ENCODE measurements around the gene NDUFV2.

The NDUFV2 gene

DNA sequence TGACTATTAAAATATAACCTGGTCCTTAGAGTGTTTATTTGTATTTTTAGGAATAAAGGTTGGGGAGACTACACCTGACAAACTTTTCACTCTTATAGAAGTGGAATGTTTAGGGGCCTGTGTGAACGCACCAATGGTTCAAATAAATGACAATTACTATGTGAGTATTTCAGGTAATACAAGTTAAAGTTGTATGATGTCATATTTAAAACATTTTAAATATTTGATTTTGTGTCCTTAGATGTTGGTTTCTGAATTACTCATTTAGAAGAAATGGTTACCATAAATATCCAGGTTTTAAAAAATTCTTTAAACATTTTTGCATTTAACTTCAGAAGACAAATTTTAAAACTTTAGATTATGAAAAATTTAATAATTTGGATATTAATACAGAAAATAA is 22.3 kb downstream of the NDUFV2 start:
- no peak for DNase-seq

DNA sequence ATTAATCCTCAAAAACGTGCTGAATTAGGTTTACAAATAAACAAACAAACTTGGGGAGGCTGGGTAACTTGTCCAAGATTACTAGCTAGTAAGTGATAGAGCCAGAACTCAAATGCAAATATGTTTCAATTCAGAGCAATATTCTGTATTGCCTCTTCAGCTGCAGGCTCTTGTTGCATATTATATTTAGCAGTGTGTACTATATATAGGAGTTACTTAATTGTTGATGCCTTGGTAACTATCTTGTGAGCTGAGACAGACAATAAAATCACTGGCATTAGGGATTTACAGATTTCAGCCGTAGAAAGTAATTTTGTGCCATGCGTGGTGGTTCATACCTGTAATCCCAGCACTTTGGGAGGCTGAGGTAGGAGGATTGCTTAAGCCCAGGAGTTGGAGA is 23.8 kb downstream of the NDUFV2 start:
- DNase-seq: no peak

DNA sequence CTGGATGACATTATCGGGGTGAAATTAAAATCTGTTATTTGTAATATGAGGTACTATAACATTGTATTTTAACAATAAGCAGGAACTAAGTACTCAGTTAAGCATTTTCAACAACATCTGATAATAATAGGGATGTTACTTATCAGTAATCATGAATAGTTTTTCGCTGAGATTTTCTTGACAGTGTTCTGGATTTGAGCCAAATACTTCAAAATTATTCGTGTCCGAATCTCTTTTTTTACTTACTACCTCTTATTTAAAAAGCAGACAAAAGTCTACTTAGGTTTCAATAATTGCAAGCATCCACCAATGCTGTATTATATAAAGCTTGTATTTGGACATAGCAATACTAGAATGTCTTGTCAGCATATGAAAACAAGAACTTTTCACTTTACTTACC is 27.7 kb downstream of the NDUFV2 start:
- DNase-seq: no peak

DNA sequence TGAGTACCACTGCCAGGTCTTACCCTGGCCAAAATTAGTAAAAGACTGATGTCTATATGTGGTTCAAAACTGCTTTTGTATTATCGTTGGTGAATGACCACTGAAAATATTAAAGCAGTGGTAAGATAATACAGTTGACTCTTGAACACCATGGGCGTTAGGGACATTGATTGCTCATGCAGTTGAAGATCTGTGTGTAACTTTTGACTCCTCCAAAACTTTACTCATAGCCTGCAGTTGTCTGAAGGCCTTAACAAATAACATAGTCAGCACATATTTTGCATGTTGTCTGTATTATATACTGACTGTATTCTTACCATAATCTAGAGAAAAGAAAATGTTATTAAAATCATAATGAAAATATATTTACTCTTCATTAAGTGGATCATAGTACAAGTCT is 28.3 kb downstream of the NDUFV2 start:
- no peak for DNase-seq

DNA sequence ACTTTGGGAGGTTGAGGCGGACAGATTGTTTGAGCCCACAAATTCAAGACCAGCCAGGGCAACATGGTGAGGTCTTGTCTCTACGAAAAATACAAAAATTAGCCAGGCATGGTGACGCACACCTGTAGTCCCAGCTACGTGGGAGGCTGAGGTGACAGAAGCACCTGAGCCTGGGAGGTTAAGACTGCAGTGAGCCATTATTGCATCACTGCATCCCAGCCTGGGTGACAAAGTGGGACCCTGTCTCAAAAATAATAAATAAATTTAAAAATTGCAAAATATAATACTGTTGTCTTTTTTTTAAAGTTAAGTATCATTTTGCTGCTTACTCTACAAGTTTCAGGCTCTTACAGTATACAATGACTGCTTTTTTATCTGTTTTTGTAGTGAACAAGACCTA is 30.1 kb downstream of the NDUFV2 start:
- DNase-seq: no peak

DNA sequence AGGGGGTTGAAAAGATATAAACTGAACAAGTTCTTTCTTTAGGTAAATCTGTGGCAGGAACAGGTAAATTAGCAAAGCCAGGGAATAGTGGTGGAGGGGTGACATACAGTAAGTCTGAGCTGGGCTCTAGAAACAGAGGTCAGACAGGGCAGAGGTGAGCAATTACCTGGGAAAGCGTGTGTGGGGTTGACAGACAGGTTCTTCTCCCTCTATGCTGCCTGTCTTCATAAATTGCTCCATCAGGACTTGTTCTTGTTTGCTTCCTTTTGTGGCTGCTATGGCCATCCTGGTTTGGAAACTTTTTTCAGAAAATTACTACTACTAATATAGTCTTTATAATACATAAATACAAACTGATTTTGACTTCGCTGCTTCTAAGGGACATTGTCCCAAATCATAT is 30.7 kb downstream of the NDUFV2 start:
- no peak for DNase-seq

DNA sequence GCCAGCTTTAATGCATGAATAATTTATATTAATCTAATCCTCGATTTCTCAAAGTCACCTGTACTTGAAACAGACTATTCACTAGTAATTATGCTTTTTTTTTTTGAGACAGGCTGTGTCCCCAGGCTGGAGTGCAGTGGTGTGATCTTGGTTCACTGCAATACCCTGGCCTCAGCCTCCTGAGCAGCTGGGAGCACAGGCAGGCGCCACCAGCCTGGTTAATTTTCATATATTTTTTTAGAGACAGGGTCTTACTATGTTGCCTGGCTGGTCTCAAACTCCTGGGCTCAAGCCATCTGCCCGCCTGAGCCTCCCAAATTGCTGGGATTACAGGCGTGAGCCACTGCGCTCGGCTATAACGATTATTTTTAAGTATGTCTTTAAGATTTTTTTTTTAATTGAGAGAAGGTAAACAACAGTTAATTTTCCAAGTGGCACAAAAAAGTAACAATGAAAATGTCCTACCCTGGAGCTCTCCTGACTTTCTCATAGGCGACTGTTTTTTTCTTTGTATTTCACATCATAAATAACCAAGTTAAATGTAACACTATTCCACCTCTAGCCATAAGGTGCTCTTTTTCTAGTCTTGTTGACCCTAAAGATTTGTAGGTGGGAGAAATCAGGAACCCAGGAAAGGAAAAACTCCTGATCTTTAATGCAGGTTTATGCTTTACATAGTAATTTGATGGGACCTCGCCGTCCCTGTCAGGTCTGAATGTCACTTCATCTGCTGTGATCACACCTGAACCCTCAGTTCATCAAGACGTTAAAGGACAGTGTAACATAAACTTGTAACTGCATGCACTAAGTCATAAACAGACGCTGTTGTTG is 32.8 kb downstream of the NDUFV2 start:
- no peak for DNase-seq

DNA sequence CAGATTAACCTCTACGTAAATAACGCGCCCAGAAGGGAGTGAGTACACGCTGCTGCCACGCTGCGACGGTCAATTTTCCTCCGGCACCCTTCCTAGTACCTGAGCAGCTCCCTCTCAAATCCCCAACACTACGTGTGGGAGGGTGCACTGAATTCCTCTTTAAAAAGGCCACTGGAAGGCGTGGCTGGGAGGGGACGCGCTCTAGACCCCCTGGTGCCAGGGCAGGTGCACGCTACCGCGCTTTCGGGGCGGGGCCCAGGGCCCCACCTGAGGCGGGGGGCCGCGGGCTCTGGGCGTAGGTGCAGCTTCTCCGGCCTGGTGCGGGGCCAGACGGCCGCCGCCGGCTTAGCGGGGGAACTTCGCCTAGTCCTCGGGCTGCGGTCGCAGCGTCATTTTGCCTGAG is 33.4 kb downstream of the NDUFV2 start:
- no peak for DNase-seq

DNA sequence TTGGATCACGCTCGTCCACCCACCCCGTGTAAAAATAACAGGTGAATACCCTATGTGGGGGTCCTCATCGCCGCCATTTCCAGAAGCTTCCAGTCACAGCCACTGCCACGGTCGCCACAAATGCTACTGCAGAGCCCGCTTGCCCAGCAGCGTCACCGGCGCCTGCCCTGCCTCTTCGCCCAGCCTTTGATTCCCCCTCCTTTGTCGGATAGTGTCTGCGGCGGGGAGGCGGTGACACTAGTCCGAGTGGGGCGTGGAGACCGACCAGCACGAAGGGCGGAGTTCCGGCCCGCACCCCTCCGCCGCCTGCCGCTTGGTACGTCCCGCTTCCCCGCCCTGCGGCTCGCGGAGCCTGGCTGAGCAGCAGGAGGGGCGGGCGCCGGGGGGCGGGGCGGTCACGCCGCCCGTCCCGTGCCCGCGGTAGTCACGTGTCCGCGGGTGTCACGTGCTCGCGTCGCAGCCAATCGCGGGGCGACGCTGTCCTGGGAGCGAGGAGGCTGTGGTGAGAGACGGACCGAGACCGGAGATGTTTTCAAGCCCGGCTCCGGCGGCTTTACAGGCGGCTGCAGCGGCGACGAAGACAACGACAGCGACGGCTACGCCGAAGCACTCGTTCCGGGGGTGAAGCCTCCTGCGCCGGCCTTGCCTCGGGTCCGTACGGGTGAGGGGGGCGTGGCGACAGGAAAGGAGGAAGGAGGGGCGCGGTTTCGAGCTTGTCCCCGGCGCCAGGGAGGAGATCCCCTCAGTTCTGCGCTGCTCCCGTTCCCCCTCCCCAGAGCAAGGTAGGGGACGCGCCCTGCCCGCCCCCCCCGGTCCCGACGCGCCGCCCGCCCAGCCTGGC is 34.0 kb downstream of the NDUFV2 start, which contains the start of gene ANKRD12:
Gene ANKRD12, plus strand, starts transcription at position 467 of the 841 bp plus-strand sequence. CDS start 45,652 bp downstream, outside the sequence.
- DNase-seq: peak; percentile 97

DNA sequence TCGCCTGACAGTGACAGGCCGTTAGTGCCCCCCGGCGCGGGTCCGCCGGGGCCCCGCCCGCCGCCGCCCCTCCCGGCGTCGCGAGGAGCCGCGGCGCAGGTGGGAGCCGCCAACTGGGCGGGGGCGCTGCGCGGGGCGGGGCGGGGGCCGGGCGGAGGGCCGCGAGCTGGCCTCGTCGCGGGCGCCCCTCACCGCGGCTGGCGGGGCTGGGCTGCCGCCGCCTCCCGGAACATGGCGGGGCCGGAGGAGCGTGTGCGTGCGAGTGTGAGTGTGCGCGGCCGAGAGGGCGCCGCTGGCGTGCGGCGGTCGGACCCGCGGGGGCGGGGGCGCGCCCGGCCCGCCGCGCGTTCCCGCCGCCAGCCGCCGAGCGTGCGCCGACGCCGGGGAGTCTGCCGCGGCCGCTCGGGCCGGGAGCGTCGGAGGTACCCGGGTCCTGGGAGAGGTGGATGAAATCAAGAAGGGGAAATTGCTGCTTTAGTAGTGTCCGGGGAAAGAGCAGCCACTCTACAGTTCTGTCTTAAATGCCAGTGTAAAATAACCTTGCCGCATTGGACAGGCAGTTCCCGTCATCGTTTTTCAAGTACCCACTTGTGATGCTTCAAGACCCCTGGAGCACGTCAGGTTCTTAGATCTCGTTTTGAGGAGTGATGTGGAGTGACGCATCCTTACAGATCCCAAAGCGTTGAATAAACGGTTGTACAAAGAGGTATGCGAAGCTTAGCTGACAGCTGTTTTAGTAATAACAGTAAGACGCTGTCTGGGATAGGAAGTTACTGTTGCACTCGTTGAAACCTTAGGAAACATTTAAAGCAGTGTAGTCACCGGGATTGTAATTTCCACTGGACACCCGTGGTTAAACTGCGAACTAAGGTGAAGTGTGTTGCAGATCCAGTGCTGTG is 34.9 kb downstream of the NDUFV2 start:
- DNase-seq: peak; percentile 70 to 72

DNA sequence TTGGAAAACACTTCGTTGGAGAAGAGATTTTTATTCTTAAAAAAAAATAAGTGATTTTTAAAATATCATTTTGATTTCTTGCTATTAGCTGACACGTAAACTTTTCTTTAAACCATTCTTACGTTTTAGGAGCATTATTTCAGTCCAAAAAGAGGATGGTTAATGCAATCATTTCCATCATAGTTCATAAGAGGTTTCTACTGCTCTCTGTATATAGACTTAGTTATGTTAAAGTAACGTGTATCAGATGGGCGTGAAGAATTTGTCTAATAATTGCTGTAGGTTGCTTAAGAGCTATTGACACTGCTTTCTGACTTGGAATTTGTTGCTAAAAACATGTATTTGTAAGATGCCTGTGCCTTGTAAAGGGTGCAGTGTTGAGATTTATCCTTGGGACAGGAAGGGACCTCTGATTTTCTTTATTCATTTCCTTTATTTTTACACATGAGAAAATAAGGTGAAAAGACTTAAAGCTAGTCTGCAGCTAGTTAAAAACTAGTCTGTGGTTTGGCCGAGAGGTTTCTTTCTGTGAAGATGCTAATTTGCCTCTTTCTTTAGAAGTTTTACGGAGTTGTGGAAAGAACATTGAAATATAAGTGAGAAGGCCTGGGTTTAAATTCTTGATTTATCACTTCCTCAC is 37.0 kb downstream of the NDUFV2 start:
- DNase-seq: no peak

DNA sequence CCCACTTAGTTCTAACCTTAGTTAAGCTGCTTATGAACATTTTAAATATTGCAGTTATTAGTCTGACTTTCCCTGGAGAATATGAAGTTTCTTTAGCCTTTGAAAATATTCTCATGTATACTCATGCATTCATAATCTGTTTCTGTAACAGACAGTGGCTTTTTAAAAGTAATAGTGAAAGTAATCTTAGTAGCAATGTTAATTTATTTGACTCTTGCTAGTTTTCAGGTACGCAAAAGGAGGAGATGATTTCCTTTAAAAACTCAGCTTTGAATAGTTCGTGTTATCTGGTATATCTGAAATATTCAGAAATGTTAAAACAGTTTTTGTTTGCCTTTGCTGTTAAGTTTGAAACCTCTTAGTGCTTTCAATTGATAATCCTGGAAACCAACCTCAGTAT is 37.9 kb downstream of the NDUFV2 start:
- DNase-seq: no peak

DNA sequence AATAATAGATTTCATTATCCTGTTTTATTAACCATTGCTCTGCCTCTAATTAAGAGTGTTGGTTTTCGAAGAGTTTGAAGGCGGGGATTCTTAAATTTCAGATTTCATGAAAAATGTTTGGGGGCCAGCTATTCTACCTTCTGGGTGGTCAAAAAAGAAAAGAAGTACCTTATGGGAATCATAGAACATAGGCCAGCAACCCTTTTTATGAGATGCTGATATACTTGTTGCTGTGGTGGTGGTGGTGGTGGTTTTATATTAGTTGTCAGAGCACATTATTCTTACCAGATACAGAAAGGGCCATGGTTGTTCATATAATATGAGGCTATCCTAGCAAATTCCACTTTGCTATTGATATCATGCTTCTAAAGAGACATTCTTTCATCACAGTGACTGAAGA is 38.5 kb downstream of the NDUFV2 start:
- DNase-seq: no peak

DNA sequence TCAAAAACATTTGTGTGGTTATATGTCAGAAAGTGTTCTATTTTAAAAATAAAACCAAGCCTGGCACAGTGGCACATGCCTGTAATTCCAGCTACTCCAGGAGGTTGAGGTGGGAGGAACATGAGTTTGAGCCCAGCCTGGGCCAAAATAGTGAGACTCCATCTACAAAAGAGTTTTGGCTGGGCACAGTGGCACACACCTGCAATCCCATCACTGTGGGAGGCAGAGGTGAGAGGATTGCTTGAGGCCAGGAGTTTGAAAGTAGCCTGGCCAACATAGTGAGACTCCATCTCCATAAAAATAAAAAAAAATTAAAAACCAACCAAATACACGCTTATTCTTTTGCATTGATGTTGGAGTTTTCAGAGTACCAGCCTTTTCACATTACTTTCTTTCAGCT is 43.7 kb downstream of the NDUFV2 start:
- no peak for DNase-seq

DNA sequence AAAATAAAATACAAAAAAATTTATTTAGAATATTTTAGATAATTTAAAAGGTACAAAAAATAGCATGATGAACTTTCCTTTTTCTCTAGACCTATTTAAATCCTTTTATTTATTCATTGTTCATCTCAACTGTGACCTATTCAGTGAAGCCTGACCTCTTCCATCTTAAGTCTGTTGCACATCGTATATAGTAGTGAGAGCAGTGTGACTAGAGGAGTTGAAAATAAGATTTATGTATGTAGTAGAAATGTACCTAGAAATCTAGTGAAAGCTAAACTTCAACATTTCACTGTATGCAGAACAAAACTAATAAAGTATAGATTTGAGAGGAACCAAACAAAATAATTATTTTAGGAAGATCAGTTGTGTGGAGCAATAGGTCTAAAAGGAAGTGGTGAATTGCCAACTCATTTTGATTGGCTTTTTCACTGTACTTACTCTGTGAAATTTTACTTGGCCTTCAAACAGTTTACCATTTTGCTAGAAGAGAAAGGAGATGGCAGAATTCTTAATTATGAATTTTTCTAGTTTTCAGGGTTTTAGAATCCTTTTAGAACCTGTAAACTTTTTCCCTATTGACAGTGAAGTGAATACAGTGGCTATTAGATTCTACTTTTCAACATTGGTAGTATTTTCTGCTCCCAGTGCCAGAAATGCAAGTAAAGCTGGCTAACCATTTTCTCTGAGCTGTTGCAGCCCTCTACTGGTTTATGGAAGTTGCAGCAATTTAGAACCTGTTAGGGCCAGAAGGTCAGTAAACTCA is 45.1 kb downstream of the NDUFV2 start:
- DNase-seq: no peak

DNA sequence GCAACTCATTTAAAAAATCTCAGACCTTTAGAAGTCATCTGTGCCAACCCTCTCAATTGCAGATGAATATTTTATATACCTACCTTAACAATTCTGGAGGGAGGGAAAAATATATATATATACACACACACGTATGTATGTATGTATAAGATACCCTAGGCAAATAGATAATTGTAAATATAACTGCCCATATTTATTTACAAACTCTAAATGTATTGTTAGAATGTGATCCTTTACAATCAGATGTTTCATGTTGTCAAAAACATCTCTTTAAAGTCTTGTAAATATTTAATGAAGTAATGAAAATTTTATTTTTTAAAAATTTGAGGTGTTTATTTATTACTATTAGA is 45.7 kb downstream of the NDUFV2 start:
- DNase-seq: no peak

DNA sequence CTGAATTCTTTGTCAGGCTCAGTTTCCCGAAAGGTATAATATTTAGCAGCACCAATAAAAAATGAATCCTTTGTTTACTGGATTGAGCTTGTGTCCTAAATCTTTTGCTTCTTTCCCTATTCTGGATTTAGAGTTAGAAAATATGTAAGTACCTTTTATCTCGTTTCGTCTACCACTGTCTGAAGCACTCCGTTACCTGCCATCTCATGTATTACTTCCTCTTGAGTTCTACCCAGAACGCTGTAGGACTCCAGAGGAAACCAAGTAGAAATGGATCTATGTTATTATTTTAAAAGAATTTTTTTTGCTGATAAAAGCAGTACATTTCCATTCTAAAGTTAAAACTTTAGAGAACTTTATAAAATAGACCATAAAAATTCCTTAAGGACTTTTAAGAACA is 47.6 kb downstream of the NDUFV2 start:
- DNase-seq: no peak

DNA sequence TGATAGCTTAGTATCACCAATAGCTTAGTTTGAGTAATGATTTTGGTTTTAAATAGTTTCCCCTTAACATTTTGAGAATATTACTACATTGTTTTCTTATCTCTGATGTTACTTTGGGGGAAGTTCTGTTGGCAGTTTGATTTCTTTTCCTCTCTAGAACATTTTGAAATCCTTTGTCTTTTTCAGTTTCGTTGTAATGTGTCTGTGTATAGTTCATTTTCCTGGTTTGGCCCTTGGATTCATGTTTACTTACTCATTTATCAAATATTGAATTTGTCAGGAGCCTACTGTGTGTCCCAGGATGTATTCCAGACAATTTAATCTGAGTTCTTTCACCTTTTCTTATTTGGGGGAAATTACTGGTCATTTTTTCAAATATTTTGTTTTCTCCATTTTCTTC is 50.8 kb downstream of the NDUFV2 start:
- no peak for DNase-seq

DNA sequence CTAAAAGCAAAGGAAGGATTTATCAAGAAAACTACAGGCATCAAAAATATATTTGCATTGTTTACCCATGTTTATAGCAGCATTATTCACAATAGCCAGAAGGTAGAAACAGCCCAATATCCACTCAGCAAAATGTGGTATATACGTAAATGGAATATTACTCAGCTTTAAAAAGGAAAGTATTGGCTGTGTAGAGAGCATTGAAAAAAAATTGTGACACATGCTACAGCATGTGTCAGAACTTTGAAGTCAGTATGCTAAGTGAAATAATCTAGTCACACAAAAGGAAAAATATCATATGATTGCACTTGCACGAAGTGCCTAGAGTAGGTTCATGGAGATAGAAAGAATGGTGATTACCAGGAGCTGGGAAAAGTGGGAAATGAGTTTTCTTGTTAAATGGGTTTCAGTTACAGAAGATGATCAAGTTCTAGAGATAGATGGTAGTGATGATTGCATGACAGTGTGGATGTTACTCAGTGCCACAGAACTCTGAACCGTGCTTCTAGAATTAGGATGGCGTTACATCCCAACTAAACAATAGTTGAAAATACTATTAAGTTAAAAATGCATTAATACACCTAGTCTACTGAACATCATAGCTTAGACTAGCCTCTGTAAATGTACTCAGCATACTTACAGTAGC is 54.2 kb downstream of the NDUFV2 start:
- DNase-seq: no peak

DNA sequence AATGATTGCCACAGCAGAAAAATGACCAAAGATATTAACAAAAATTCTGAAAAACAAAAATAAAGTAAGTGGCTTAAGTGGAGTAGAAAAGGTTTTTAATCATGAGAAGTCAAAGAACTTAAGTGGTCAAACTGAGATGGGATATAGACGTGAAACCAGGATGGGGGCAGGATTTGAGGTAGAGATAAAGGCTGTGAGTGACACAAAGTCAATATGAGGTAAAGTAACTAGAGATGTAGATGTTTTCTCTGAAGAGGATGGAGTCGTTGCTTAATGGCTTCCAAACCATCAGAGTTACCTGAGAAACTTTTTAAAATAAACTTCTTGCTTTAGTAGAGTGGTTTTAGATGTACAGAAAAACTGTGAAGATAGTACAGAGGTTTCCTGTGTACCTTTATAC is 55.3 kb downstream of the NDUFV2 start:
- no peak for DNase-seq

DNA sequence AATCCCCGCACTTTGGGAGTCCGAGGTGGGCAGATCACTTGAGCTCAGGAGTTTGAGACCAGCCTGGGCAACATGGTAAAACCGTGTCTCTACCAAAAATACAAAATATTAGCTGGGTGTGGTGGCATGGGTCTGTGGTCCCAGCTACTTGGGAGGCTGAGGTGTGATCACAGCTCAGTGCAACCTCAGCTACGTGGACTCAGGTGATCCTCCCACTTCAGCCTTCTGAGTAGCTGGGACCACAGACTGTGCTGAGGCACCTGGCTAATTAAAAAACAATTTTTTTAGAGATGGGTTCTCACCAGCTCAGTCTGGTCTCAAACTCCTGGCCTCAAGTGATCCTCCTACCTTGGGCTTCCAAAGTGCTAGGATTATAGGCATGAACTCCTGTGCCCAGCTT is 57.5 kb downstream of the NDUFV2 start:
- DNase-seq: no peak
